GM19193 (cell line): ENCODE data around the gene GAL3ST3.
A peak's percentile ranks its signal among the peaks of the same experiment; 100 is the strongest.

Source experiments
- POLR2A ChIP-seq: IDR thresholded peaks from 4 replicates; pipeline ENCODE4 v1.6.1; 2011; ENCODE audit not compliant: insufficient read depth, insufficient read length; ENCODE audit errors: extremely low read depth

The GAL3ST3 gene

GRCh38 chr11:66051766-66052663 lies 3.1 kb upstream of the GAL3ST3 start, which contains the start of gene SF3B2:
Gene SF3B2, plus strand, starts transcription at chr11:66052364. Its CDS starts 21 bp downstream, at chr11:66052385.
- peak; percentile 91 for TF ChIP-seq POLR2A

- TF ChIP-seq POLR2A, result no peak
These were observed 2.4 kb upstream of the GAL3ST3 start for GRCh38 chr11:66051371-66051765.

DNA sequence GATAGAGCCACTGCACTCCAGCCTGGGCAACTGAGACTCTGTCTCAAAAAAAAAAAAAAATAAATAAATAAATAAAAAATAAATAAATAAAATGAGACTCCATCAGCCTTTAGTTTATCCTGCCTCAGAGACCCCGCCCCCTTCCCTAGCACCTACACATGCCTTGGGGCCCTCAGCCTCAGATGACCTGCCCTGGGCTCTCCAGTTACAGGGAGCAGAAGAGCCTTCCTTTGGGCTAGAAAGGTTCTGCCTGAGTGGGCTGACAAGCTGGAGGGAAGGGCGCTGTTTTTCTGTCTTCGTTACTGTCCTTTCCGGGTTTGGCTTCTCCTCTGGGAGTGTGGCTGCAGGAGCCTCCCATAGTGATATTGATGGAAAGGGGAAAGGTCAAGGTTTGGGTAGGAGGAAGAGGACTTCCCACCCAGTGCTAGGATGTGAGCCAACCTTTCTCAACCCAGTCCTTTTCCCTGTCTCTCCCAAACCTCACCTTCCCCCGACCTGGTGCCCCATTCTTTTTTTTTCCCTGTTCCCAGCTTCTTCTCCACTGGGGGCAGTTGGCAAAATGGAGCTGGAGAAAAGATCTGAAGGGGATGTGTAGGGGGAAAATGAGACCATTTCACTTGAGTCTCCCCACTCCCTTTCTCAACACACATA lies 1.7 kb upstream of the GAL3ST3 start:
- TF ChIP-seq POLR2A, result no peak

DNA sequence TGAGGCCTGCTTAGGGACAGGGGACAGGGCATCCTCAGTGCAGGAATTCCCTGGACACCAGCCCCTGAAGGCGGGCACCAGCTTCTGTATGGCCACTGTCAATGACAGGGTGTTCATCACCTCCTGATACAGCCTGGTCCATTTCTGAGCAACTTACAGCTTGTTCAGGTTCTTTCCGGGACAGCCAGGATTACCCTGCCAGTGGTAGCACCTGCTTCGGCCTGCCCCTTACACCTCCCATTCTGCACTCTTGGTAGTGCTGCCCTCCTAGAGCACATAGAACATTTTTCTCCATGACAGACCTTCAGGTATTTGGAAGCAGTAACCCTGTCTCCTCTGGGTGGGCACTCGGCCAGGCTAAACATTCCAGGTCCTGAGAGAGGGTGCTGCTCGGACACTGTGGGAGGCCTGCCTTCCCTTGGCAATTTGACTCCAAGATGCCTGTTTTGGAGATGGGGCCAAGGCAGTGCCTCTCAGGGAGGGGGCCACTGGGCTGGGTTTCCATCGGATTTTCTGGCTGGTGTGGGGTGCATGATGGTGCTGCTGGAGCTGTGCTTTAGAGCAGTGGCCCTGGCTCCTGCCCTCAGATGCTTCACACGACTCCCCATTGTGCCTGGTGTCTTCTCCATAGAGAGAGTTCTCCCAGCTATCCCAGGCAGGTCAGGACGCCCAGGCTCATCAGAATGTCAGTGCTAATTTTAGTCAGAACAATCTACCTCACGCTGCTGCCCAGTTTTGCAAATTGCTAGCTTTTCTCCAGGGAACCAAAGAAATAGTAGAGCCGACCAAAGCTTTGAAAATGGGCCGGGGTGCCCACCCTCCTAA lies 1.2 kb downstream of the GAL3ST3 start:
- no peak for TF ChIP-seq POLR2A

DNA sequence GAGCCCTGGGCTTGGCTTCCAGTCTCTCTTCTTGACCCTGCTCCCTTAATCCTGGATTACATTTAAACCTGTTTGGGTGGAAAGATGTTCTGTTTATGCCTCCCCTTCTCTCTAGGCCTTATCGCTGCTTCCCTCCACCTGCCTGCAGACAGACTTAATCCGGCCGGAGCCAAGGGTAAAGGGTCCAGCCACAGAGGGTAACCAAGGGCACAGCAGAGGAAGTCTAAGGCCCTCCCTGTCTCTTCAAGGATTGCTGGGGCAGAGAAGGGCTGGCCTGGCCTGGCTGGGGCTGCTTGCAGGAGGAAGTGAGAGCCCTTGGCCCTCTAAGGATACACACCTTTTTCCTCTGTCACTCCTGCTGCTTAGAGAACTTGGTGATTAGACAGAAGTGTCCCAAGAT lies 2.1 kb downstream of the GAL3ST3 start:
- TF ChIP-seq POLR2A, result no peak

DNA sequence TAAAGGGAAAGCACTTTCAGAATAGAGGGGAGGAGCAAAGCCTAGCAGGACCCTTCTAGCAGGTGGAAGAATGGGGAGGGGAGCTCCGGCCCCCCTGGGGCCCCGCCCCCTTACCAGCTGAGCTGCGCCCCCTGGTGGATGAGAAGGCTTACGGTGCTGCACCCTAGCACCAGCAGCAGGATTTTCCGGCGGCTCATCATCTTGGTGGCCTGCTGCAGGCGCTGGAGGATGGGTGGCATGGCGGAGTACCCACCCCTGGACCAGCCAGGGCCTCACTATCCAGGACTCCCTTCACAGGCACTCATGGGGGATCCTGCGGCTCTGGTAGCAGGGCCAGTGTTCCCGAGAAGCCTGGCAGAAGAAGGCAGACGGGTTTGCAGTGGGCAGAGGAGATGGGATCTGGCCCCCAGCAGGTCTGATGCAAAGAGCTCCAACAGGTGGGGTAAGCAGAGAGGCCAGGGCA lies 3.8 kb downstream of the GAL3ST3 start:
- TF ChIP-seq POLR2A, result no peak

DNA sequence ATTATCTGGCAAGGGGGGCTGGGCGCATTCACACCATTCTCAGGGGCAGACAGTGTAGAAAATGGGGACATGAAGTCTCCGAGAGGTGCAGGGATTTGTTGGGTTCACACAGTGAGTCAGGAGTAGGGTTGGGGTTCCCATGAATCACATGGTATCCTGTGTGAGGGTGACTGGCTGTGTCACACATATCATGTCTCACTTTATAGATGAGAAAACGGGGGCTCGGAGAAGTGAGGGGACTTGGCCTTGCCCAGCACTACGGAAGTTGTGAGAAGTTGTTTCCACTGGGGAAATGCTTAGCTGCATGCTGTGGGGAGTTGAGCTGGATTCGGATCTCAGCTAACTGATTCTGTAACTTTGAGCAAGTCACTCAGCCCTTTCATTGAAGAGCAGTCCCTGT lies 4.2 kb downstream of the GAL3ST3 start:
- no peak for TF ChIP-seq POLR2A

- TF ChIP-seq POLR2A, result no peak
These were observed 5.7 kb downstream of the GAL3ST3 start for GRCh38 chr11:66042996-66043906.

GRCh38 chr11:66042227-66042995 lies 6.5 kb downstream of the GAL3ST3 start:
- TF ChIP-seq POLR2A, result no peak

GRCh38 chr11:66039765-66040164 lies 9.2 kb downstream of the GAL3ST3 start:
- no peak for TF ChIP-seq POLR2A

DNA sequence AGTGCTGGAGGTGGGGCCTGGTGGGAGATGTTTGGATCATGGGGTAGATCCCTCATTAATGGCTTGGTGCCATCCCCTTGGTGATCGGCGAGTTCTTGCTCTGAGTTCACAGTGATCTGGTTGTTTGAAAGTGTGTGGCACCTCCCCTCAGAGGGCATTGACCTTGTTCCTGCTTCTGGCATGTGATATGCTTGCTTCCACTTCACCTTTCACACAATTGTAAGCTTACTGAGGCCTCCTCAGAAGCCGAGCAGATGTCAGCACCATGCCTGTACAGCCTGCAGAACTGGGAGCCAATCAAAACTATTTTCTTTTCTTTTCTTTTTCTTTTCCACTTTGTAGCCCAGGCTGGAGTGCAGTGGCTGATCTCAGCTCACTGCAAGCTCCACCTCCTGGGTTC lies 11.6 kb downstream of the GAL3ST3 start:
- TF ChIP-seq POLR2A, result no peak

DNA sequence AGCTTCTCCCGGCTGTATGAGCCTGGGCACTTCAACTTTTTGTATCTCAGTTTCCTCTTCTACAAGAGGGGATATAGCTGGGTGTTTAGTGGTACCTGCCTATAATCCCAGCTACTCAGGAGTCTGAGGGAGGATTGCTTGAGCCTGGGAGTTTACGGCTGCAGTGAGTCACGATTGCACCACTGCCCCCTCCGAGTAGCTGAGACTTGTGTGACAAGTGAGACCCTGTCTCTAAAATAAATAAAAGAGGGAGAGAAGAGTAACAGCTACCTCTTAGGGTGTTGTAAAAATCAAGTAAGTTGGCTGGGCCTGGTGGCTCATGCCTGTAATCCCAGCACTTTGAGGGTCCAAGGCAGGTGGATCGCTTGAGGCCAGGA lies 12.6 kb downstream of the GAL3ST3 start:
- no peak for TF ChIP-seq POLR2A

- TF ChIP-seq POLR2A, result no peak
These were observed 13.2 kb downstream of the GAL3ST3 start for GRCh38 chr11:66035653-66036333.
